ENCODE results near the gene TFCP2L1.

DNA sequence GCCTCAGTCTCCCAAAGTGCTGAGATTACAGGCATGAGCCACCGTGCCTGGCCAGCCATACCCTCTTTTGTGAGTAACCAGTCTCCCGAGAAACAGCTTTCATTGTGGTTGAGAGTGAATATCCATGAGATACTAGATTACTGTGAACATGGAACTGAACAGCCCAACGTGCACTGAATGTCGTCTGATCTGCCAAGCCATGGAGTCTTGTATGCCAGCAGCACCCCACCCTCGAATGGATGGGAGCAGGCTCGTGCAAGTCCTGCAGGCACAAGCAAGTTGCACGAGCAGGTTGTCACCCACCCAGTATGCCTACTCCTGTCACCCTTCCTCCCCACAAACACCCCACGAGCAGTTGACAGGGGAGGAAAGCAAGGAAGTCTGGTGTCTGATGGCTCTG, 36.5 kb upstream of the TFCP2L1 start:
- TF ChIP-seq CTCF (IDR thresholded peaks at IDR 0.05 in 8 of 11, conservative IDR thresholded peaks at IDR 0.05 in 3 of 11) (no peak), POLR2A (IDR thresholded peaks at IDR 0.05) (no peak), POLR2AphosphoS5 (IDR thresholded peaks at IDR 0.05) (no peak)

All from spleen (tissue), 7 donors.